Loucy (cell line): ENCODE results near the gene SURF1.

ENCODE experiments used
- CTCF ChIP-seq: fragments of 200-600 bp; sonication (generic); conservative IDR thresholded peaks from 2 replicates; pipeline ENCODE4 v1.5.1; 2014; ENCODE audit warnings: mild to moderate bottlenecking, antibody characterized with exemption, low read length
- EZH2phosphoT487 ChIP-seq: fragments of 200-600 bp; IDR thresholded peaks from 2 replicates; pipeline ENCODE4 v1.6.1; 2018; ENCODE audit warnings: antibody characterized with exemption, mild to moderate bottlenecking, moderate library complexity, borderline replicate concordance

- TF ChIP-seq CTCF (no peak), EZH2phosphoT487 (no peak)
Measured at GRCh38 chr9:133333011-133333410, 23.3 kb downstream of the SURF1 start.
